ENCODE results near the gene TESK2.

Gene TESK2

DNA sequence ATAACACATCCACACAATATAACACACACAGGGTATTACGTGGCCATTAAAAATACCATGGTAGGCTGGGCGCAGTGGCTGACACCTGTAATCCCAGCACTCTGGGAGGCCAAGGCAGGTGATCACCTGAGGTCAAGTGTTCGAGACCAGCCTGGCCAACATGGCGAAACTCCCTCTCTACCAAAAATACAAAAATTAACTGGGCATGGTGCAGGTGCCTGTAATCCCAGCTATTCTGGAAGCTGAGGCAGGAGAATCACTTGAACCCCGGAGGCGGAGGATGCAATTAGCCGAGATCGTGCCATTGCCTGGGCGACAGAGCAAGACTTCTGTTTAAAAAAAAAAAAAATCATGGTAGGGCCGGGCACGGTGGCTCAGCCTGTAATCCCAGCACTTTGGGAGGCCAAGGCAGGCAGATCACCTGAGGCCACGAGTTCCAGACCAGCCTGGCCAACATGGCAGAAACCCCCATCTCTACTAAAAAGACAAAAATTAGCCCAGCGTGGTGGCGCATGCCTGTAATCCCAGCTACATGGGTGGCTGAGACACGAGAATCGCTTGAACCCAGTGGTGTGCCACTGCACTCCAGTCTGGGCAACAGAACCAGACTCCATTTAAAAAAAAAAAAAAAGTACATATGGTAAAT lies 188.3 kb downstream of the TESK2 start:
- no peak for DNase-seq

DNA sequence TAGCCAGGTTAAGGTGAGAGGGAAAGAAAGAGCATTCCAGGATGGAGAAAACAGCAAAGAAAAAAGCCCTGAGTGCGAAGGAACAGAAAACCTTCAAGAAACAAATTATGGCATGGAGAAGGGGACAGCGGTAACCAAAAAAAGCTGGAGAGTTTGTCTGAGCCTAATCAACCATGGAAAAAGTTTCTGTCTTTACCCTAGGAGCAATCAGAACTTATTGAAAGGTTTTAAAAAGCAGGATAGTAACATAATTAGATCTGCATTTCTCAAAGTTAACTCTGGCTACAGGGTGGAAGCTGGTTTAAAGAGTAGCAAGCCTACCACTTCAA lies 190.3 kb downstream of the TESK2 start:
- no peak for DNase-seq

DNA sequence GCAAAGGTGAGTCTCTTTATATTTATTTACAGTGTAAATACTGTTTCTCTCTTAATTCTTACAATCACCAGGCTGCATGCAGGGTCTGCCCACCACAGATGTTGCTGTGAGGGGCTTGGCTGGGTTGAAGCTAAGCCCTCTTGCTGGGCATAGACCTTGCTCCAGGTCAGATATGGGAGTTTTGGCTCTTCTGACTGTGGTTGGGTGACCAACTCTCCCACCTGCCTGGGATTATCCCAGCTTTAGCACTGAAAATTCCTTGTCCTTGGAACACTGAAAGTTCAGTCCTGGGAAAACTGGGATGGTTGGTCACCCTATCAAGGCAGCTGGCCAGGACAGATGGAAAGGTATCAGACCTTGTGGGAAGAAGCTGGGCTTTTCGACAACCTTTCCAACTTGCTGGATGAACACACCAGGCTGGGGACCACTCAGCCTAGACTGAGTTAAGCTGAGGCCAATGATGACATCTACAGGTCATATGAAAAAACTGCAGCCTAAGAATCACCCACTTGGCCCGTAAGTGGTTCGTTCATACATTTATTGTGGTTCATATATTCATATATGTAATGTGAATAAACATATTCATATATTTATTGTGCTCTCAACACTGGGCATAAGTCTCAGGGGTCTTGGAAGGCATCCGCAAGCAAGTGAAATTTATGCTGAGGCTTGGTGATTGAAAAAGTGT lies 190.8 kb downstream of the TESK2 start:
- DNase-seq = peak; percentile 50

DNA sequence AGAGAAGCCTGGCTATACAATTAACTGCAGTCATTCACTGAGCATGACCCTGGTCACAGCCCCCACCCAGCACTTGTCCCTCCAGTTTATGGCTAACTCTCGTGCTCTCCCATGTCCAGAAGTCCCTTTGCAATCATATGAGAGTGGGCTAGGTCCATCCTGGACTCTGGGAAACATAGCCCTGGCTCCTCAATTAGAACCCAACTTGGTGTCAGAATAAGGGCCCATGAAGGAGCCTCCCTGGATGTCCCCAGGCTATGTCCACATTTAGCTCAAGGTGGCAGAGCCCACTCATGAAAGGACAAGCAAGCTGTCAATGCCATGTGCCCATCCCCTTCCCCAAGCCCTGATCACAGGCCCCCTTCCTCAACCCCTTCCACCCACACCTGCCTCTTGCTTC lies 191.7 kb downstream of the TESK2 start:
- no peak for DNase-seq

DNA sequence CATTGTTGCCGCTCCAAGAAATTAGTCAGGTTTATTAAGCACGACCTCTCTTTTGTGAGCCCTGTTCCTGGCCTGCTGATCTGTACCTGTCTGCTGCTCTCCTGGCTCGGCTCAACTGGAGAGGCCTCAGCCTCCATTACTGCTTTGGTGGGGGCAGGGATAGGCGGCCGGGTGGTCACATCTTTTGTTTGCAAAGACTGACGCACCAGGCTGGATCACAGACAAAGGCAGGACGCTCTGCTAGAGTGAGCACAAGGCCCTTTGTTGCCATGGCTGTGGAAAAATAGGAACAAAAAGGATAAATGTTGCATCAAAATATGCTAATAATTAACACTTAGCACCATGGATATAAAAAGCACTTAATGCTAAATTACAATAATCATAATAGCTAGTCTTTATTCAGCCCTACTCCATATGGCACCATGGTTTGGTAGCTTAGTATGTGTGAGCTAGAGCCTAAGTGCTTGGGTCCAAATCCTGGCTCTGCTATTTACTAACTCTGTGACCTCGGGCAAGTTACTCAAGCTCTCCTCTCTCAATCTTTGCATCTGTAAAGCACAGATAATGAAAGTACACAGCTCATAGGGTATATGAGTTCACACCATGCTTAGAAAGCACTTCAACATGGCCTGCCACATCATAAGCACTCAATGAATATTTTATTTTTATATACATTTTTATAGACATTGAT lies 193.2 kb downstream of the TESK2 start:
- no peak for DNase-seq

Data from MV-4-11 (cell line).